VCaP (cell line): ENCODE data around the gene SND1.
A peak's percentile ranks its signal among the peaks of the same experiment; 100 is the strongest.

Experiments
- H3K27ac ChIP-seq: fragments of 450-650 bp; 2 replicates; pipeline ENCODE4 v1.5.1; 2017
- CTCF ChIP-seq: fragments of 450-650 bp; conservative IDR thresholded peaks from 2 replicates; pipeline ENCODE4 v1.5.1; 2017; ENCODE audit warnings: mild to moderate bottlenecking, moderate library complexity

SND1 gene

GRCh38 chr7:127758845-127759244 is 106.9 kb downstream of the SND1 start:
- H3K27ac ChIP-seq: peak overlapping the region; percentile 94
- TF ChIP-seq CTCF: no peak

GRCh38 chr7:127759945-127760421 is 108.0 kb downstream of the SND1 start:
- TF ChIP-seq CTCF: no peak
- peak overlapping the region; percentile 94 for H3K27ac ChIP-seq

DNA sequence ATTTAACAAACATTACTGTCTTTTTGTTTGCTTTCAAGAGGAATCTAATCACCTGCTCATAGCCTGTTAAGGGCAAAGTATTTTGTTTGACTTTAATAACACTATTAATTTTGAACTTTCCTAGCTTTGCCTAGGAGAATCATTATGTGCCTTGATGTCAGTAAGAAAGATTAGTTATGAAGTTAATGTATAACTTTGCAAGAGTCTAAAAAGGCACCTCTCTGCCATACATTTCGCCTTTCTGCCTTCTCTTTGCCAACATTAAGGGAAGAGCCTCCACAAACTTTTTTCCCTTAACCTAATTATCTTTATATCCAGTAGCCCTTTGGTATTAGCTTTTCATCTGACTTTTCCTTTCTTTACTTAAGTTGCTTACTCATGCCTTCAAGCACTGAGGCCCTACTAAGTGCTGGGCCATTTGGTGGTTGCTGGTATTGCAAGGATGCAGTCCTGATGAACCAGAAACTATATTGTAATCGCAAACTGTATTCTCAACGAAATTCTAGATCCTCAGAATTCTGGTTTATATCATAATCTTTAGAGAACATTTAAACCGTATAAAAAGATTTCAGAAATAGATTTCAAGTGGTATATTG is 108.5 kb downstream of the SND1 start:
- peak overlapping the region; percentile 94 for H3K27ac ChIP-seq
- no peak for TF ChIP-seq CTCF

DNA sequence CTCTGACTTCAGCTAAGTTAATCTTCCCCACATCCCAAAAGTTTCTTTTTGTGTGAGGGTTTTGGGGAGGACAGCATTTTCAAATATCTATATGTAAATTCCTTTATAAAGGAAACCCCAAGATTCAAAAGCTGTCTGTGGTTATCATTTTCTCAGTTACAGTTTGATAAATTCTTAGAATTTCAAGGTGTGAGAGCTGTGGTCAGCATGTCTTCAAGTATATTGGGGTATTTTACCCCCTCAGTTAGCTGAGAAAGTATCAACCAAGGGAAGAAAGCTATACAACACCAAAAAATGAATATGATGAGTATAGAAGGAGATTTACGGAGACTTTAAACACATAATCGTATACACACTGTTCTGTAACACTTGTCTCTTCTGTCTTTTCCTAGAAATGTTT is 109.2 kb downstream of the SND1 start:
- H3K27ac ChIP-seq: peak overlapping the region; percentile 94
- no peak for TF ChIP-seq CTCF

GRCh38 chr7:127764681-127765080 is 112.7 kb downstream of the SND1 start:
- no peak for TF ChIP-seq CTCF

DNA sequence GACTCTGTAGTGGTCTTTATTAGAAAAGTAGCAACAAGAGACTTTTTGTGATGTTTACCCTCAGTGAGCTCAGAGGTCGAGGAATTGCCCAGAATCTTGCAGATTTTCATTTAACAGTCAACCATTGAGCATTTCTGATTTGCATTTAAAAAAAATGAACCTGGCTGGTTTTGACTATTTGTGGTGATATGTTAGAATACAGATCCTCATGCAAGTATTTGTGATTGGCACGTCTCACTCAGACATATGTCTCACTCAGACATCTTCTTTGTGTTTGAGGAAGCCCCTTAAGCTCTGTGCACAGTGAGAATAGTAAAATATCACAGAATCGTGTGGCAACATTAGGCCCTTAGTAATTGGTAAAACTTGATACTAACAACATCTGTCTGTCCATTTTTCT is 113.2 kb downstream of the SND1 start:
- TF ChIP-seq CTCF: no peak
- no peak overlapping the region for H3K27ac ChIP-seq

More at GRCh38 chr7:127764681-127765080, 112.7 kb downstream of the SND1 start:
- no peak overlapping the region for H3K27ac ChIP-seq

DNA sequence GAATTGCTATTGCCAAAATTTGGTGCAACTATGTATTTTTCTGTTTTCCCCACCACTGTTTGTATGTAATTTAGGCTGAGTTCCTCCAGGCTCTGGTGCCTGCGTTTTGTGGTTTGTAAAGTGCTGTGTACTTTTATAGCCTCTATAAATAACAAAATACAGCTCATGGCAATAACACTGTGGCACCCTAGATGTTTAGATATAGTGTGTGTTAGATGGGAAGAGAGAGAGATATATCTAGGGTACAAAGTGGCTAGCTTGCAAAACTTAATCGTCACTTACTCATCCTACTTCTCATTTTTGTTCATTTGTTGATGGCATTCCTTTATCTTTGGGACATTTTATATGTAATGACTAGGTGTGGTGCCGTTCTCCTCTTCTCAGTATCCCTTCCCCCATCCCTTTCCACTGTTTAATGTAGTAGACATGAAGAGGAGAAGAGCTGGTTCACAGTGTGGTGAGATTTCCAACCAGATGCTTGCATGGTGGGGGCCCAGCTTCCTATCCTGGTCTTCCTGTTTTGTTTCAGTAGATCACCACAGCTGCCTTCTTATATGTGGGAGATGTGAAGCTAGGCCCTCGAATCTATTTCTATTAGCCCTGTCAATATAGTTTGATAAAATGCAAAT is 115.0 kb downstream of the SND1 start:
- no peak for TF ChIP-seq CTCF
- H3K27ac ChIP-seq: no peak overlapping the region
